Lung (tissue), 12 donors: Measurements from ENCODE around the gene PHF21B. TPM values are rescaled to one million over a fixed set of nuclear protein-coding genes. Genes with fewer than 3 reads are reported as not detected.
"Not testable (repeated sequence)": the region's sequence is repeated elsewhere in the genome, so short reads cannot be mapped to it uniquely, and the experiment has no call there.

Experiments used
- ATAC-seq: fragments of 200-7000 bp; cut with Tn5 transposase; one replicate; pipeline ENCODE4 v1.9.1; 2020; ENCODE audit warnings: moderate number of reproducible peaks; ENCODE audit not compliant: insufficient read depth, low FRiP score
- DNase-seq, 3 donors: peaks; one replicate each; pipeline ENCODE4 v3.0.0-alpha.2; 2013 to 2017
- H3K27ac ChIP-seq, 2 donors: one replicate each; pipeline ENCODE4 v1.5.1; 2013; ENCODE audit warnings: mild to moderate bottlenecking in 2 of 2, moderate library complexity in 2 of 2, control low read depth in 1 of 2, inconsistent platforms in 1 of 2, low read depth in 1 of 2, low read length in 1 of 2
- H3K27me3 ChIP-seq, 3 donors: one replicate each; pipeline ENCODE4 v1.5.1; 2013; ENCODE audit warnings: low read length in 2 of 3; ENCODE audit not compliant: control insufficient read depth in 3 of 3, insufficient read depth in 3 of 3
- H3K36me3 ChIP-seq, 4 donors: one replicate each; pipeline ENCODE4 v1.5.1; 2013; ENCODE audit warnings: low read length in 4 of 4, mild to moderate bottlenecking in 1 of 4, moderate library complexity in 1 of 4; ENCODE audit not compliant: control insufficient read depth in 4 of 4, insufficient read depth in 4 of 4
- H3K4me1 ChIP-seq, 5 donors: one replicate each; pipeline ENCODE4 v1.5.1; 2013; ENCODE audit warnings: low read length in 5 of 5, mild to moderate bottlenecking in 2 of 5, moderate library complexity in 1 of 5; ENCODE audit not compliant: control insufficient read depth in 5 of 5, insufficient read depth in 5 of 5
- H3K4me3 ChIP-seq: one replicate; pipeline ENCODE4 v1.5.1; 2013; ENCODE audit warnings: mild to moderate bottlenecking, control low read depth, moderate library complexity
- H3K9ac ChIP-seq, 2 donors: one replicate each; pipeline ENCODE4 v1.5.1; 2013; ENCODE audit warnings: low read length in 2 of 2, control low read depth in 1 of 2; ENCODE audit not compliant: insufficient read depth in 1 of 2
- H3K9me3 ChIP-seq, 4 donors: one replicate each; pipeline ENCODE4 v1.5.1; 2013; ENCODE audit warnings: low read length in 3 of 4, mild to moderate bottlenecking in 1 of 4, moderate library complexity in 1 of 4; ENCODE audit not compliant: control insufficient read depth in 4 of 4, insufficient read depth in 3 of 4
- WGBS, 2 donors: extraction: QIAGEN DNeasy Blood & Tissue Kit; methylation state at CpG; one replicate each; pipeline ENCODE4 v1.1.7; 2013; 5-methylcytosine and 5-hydroxymethylcytosine counted together
- polyA plus RNA-seq, 2 donors: library from polyadenylated mRNA; stranded (reverse); fragments of 200-250 nt; gene quantifications; one replicate each; pipeline ENCODE4 v1.2.1, GENCODE V29; 2013
- total RNA-seq, 2 donors: library from RNA; depleted of rRNA in 1 of 2; stranded (reverse); fragments of >200 nt in 1 of 2; gene quantifications; one replicate each; pipeline ENCODE4 v1.2.1, GENCODE V29; 2014 to 2021
- TF ChIP-seq, protein P1 (sequence below): IDR thresholded peaks from 2 replicates; pipeline ENCODE4 v1.5.1; 2012; ENCODE audit warnings: mild to moderate bottlenecking; ENCODE audit errors: control extremely low read depth, extremely low read depth
- donor health status: control.
- donor health status: control.
- donor health status: Bipolar disorder and iron deficiency.
- donor health status: healthy.
- donor health status: DM: yes; HTN: yes; CAD: no.

The PHF21B gene
- total and polyA plus RNA-seq, 4 donors = 0.03 to 0.43 (median 0.26) TPM

DNA sequence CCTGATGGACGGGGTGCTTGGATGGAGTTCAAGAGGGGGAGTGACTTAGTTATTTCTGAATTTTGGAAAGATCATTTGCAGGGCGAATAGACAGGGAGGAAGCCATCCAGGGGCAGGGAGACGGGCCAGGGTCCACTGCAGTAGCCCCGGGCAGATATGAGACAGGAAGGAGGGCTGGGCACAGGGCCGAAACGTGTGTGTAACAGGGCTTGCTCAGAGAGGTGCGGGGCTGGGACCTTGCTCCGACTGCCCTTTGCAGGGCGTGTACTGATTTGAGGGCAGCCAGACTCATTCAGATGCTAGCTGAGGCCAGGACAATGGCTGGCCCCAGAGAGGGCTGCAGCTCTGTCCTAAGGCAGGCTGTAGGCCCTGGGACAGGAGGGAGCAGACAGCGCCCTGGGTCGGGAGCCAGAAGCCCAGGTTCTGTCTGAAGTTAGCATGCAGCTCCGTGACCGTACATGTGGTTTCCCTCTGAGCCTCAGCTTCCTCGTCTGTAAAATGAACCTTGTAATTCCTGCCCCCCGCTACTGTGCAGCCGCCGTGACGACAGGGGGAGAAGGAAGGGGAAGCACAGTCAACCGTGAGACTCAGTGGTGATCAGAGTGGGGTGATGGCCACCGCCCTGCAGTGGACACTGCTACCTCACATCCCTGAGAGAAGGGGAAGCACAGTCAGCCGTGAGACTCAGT, 103.4 kb downstream of the PHF21B start:
- Histone ChIP-seq H3K27me3 (no peaks in the 10 kb centered on the region), H3K9me3 (peaks cover 0 to 22% (median 5%) of the 10 kb centered on the region in 4 donors), H3K9ac (no peak overlapping the region), H3K4me1 (peaks cover 0 to 8% (median 0%) of the 10 kb centered on the region in 5 donors), H3K27ac (no peak overlapping the region), H3K36me3 (peaks cover 0 to 2% (median 0%) of the 10 kb centered on the region in 4 donors), H3K4me3 (no peak overlapping the region)
- TF ChIP-seq, protein P1, sequence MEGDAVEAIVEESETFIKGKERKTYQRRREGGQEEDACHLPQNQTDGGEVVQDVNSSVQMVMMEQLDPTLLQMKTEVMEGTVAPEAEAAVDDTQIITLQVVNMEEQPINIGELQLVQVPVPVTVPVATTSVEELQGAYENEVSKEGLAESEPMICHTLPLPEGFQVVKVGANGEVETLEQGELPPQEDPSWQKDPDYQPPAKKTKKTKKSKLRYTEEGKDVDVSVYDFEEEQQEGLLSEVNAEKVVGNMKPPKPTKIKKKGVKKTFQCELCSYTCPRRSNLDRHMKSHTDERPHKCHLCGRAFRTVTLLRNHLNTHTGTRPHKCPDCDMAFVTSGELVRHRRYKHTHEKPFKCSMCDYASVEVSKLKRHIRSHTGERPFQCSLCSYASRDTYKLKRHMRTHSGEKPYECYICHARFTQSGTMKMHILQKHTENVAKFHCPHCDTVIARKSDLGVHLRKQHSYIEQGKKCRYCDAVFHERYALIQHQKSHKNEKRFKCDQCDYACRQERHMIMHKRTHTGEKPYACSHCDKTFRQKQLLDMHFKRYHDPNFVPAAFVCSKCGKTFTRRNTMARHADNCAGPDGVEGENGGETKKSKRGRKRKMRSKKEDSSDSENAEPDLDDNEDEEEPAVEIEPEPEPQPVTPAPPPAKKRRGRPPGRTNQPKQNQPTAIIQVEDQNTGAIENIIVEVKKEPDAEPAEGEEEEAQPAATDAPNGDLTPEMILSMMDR = no peak
- ATAC-seq (no peak), DNase-seq (no peak)
- WGBS, 2 donors = 82 to 86% methylated on average over 21 of the region's 21 CpGs

DNA sequence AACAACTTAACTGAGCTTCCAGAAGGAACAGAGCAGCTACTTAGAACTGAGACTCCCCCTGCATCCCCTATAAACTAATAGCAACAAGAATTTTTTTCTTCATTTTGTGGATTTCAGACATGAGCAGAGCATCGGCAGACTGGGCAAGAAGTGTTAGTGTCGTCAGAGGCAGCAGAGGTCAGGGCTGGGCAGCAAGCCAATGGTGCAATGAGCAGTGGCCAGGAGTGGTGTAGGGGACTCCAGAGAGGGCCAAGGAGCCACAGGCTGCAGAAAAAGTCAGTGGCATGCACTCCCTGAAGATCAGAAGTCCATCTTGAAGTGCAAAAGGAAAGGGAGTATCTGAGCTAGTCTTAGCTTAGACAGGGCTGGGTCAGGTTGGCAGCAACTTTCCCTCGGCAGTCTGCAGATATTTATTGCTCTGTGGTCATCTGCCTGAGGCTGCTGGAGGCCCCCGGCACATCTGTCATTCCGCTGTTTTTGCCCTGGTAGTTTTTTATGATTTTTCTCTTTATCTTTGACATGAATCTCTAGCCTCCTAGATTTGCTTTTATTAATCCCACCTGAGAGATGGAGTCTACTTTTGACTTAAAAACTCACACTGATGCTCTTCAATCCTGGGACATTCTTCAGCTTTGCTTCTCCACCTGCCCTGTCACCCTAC, 105.2 kb downstream of the PHF21B start:
- peaks cover 0 to 20% (median 11%) of the 10 kb centered on the region in 4 donors for H3K9me3 ChIP-seq
- H3K27ac ChIP-seq, H3K4me1 ChIP-seq, H3K4me3 ChIP-seq, H3K9ac ChIP-seq, ATAC-seq, H3K36me3 ChIP-seq, H3K27me3 ChIP-seq: not testable (repeated sequence)
- WGBS, 2 donors = 51 to 59% methylated on average over 3 of the region's 5 CpGs
- peak in 1 of 3 donors; percentile 7 for DNase-seq

DNA sequence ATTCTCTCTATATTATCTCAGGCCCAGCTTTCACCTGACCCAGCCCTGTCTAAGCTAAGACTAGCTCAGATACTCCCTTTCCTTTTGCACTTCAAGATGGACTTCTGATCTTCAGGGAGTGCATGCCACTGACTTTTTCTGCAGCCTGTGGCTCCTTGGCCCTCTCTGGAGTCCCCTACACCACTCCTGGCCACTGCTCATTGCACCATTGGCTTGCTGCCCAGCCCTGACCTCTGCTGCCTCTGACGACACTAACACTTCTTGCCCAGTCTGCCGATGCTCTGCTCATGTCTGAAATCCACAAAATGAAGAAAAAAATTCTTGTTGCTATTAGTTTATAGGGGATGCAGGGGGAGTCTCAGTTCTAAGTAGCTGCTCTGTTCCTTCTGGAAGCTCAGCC, 106.6 kb downstream of the PHF21B start:
- not testable (repeated sequence) for ATAC-seq, DNase-seq, H3K36me3 ChIP-seq, H3K27ac ChIP-seq, H3K4me3 ChIP-seq, H3K4me1 ChIP-seq, H3K27me3 ChIP-seq, H3K9ac ChIP-seq
- no CpG with 5 or more reads among the region's 2 CpGs for WGBS, 2 donors
- H3K9me3 ChIP-seq = peaks cover 0 to 17% (median 11%) of the 10 kb centered on the region in 4 donors

DNA sequence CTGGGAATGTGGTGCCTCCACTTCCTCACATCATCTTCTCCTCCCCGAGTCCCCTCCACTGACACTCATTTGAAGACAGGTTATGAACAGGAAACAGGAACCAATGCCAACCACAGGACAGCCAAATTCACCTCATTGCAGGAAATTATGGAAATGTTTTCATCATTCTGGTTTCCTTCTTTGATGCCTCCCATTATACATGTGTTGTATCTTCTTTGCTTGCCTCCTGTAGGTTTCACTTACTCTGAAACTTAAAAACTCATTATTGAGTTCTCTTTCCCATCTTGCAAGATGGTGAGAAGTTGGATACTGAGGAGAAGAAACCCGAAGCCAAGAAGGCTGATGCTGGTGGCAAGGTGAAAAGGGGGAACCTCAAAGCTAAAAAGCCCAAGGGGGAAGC, 108.5 kb downstream of the PHF21B start:
- Histone ChIP-seq H3K36me3 (no peaks in the 10 kb centered on the region), H3K9ac (no peak overlapping the region), H3K4me1 (peaks cover 0 to 8% (median 0%) of the 10 kb centered on the region in 5 donors), H3K27ac (no peak overlapping the region), H3K4me3 (no peak overlapping the region), H3K9me3 (peaks cover 0 to 22% (median 11%) of the 10 kb centered on the region in 4 donors), H3K27me3 (no peaks in the 10 kb centered on the region)
- ATAC-seq = no peak
- DNase-seq = peak in 2 of 3 donors; percentile 7 to 36
- WGBS, 2 donors = 65 to 66% methylated on average over 2 of the region's 2 CpGs
- TF ChIP-seq, protein P1 = no peak
